BLaER1 treated with 17β-estradiol and CSF1 and Interleukin-3, amounts not matched to agents 10 nM and 100 nM (cell line): ENCODE measurements around the gene SMIM24.

Experiments used
- H3K27ac ChIP-seq, 11 experiments: shearing (Covaris generic); formaldehyde crosslinking; 2 replicates each; pipeline ENCODE4 v1.8.1; 2022
- H3K27me3 ChIP-seq, 11 experiments: shearing (Covaris generic); formaldehyde crosslinking; 2 replicates each; pipeline ENCODE4 v1.8.1; 2022
- H3K36me3 ChIP-seq, 11 experiments: shearing (Covaris generic); formaldehyde crosslinking; 2 replicates each; pipeline ENCODE4 v1.8.1; 2022
- H3K4me1 ChIP-seq, 10 experiments: shearing (Covaris generic); formaldehyde crosslinking; 2 replicates each; pipeline ENCODE4 v1.8.1; 2022
- H3K4me2 ChIP-seq, 11 experiments: shearing (Covaris generic); formaldehyde crosslinking; 2 replicates each; pipeline ENCODE4 v1.8.1; 2022
- H3K4me3 ChIP-seq, 10 experiments: shearing (Covaris generic); formaldehyde crosslinking; 2 replicates each; pipeline ENCODE4 v1.8.1; 2022
- H3K9ac ChIP-seq, 11 experiments: shearing (Covaris generic); formaldehyde crosslinking; 2 replicates each; pipeline ENCODE4 v1.8.1; 2022
- H3K9me3 ChIP-seq, 11 experiments: shearing (Covaris generic); formaldehyde crosslinking; replicated peaks in 1 of 11; 2 replicates each; pipeline ENCODE4 v1.8.1; 2022
- H4K20me1 ChIP-seq, 11 experiments: shearing (Covaris generic); formaldehyde crosslinking; 2 replicates each; pipeline ENCODE4 v1.8.1; 2022
- Cebpa-rat ChIP-seq, 11 experiments: shearing (Covaris generic); IDR thresholded peaks; 2 replicates each; pipeline ENCODE4 v1.8.1; 2022

SMIM24 gene

GRCh38 chr19:3477506-3477905, 2.8 kb downstream of the SMIM24 start:
- peak overlapping the region in 4 of 10 experiments; percentile 43 to 62 (median 50); a peak in 3 of 20 replicates for H3K4me3 ChIP-seq
- TF ChIP-seq Cebpa-rat (IDR thresholded peaks at IDR 0.05): no peak
- peaks cover 0 to 9% (median 0%) of the 10 kb centered on the region in 11 experiments; a peak in 2 of 22 replicates for H3K27me3 ChIP-seq
- peak overlapping the region in 9 of 11 experiments; percentile 59 to 96 (median 88); a peak in 16 of 22 replicates for H3K4me2 ChIP-seq
- peaks cover 14 to 48% (median 41%) of the 10 kb centered on the region in 10 experiments; a peak in 18 of 20 replicates for H3K4me1 ChIP-seq
- H3K9me3 ChIP-seq: 0 out of 22 replicates have a peak, but pooled peaks cover 0 to 5% (median 0%) of the 10 kb centered on the region in 11 experiments
- H4K20me1 ChIP-seq: peaks cover 0 to 14% (median 4%) of the 10 kb centered on the region in 11 experiments; a peak in 5 of 22 replicates
- peak overlapping the region in 8 of 11 experiments; percentile 78 to 88 (median 85); a peak in 14 of 22 replicates for H3K27ac ChIP-seq
- H3K9ac ChIP-seq: peak overlapping the region in 6 of 11 experiments; percentile 70 to 80 (median 76); a peak in 11 of 22 replicates
- H3K36me3 ChIP-seq: peaks cover 0 to 26% (median 10%) of the 10 kb centered on the region in 11 experiments; a peak in 9 of 22 replicates

GRCh38 chr19:3476830-3477229, 3.5 kb downstream of the SMIM24 start:
- H3K9me3 ChIP-seq: 0 out of 22 replicates have a peak, but pooled peaks cover 0 to 5% (median 0%) of the 10 kb centered on the region in 11 experiments
- TF ChIP-seq Cebpa-rat (IDR thresholded peaks at IDR 0.05): no peak
- H3K36me3 ChIP-seq: peaks cover 0 to 26% (median 10%) of the 10 kb centered on the region in 11 experiments; a peak in 9 of 22 replicates
- peaks cover 0 to 20% (median 5%) of the 10 kb centered on the region in 11 experiments; a peak in 6 of 22 replicates for H4K20me1 ChIP-seq
- no peak overlapping the region for H3K4me2 ChIP-seq
- H3K27ac ChIP-seq: no peak overlapping the region
- no peak overlapping the region for H3K9ac ChIP-seq
- H3K4me1 ChIP-seq: peaks cover 14 to 52% (median 38%) of the 10 kb centered on the region in 10 experiments; a peak in 18 of 20 replicates
- peaks cover 0 to 9% (median 0%) of the 10 kb centered on the region in 11 experiments; a peak in 2 of 22 replicates for H3K27me3 ChIP-seq
- no peak overlapping the region for H3K4me3 ChIP-seq

- Histone ChIP-seq H3K36me3 (peaks cover 0 to 26% (median 10%) of the 10 kb centered on the region in 11 experiments; a peak in 9 of 22 replicates), H3K9ac (no peak overlapping the region), H3K4me2 (no peak overlapping the region), H3K27me3 (peaks cover 0 to 1% (median 0%) of the 10 kb centered on the region in 11 experiments; a peak in 1 of 22 replicates), H3K9me3 (0 out of 22 replicates have a peak, but pooled peaks cover 0 to 5% (median 0%) of the 10 kb centered on the region in 11 experiments), H3K4me1 (peaks cover 8 to 45% (median 26%) of the 10 kb centered on the region in 10 experiments; a peak in 18 of 20 replicates), H3K4me3 (no peak overlapping the region), H3K27ac (no peak overlapping the region), H4K20me1 (peaks cover 0 to 28% (median 6%) of the 10 kb centered on the region in 11 experiments; a peak in 10 of 22 replicates)
- no peak for TF ChIP-seq Cebpa-rat (IDR thresholded peaks at IDR 0.05)
Measured at GRCh38 chr19:3475449-3475848, 4.9 kb downstream of the SMIM24 start.

GRCh38 chr19:3474614-3475013, 5.7 kb downstream of the SMIM24 start:
- H3K9ac ChIP-seq: no peak overlapping the region; a peak in 1 of 22 replicates
- H3K4me3 ChIP-seq: no peak overlapping the region
- no peaks in the 10 kb centered on the region for H3K27me3 ChIP-seq
- TF ChIP-seq Cebpa-rat (IDR thresholded peaks at IDR 0.05): no peak
- no peak overlapping the region for H3K4me2 ChIP-seq
- peaks cover under 1 to 36% (median 12%) of the 10 kb centered on the region in 11 experiments; a peak in 15 of 22 replicates for H4K20me1 ChIP-seq
- 0 out of 22 replicates have a peak, but pooled peaks cover 0 to 5% (median 0%) of the 10 kb centered on the region in 11 experiments for H3K9me3 ChIP-seq
- H3K4me1 ChIP-seq: peaks cover 6 to 45% (median 28%) of the 10 kb centered on the region in 10 experiments; a peak in 18 of 20 replicates
- H3K27ac ChIP-seq: no peak overlapping the region; a peak in 1 of 22 replicates
- H3K36me3 ChIP-seq: peaks cover 0 to 26% (median 10%) of the 10 kb centered on the region in 11 experiments; a peak in 9 of 22 replicates

GRCh38 chr19:3474010-3474409, 6.3 kb downstream of the SMIM24 start:
- peaks cover 0 to 26% (median 10%) of the 10 kb centered on the region in 11 experiments; a peak in 9 of 22 replicates for H3K36me3 ChIP-seq
- no peak overlapping the region; a peak in 1 of 22 replicates for H3K27ac ChIP-seq
- 0 out of 22 replicates have a peak, but pooled peaks cover 0 to 5% (median 0%) of the 10 kb centered on the region in 11 experiments for H3K9me3 ChIP-seq
- H3K9ac ChIP-seq: no peak overlapping the region
- H3K4me3 ChIP-seq: no peak overlapping the region
- H3K4me2 ChIP-seq: peak overlapping the region in 2 of 11 experiments; percentile 2 to 35; a peak in 3 of 22 replicates
- H3K4me1 ChIP-seq: peaks cover 6 to 51% (median 33%) of the 10 kb centered on the region in 10 experiments; a peak in 18 of 20 replicates
- no peak for TF ChIP-seq Cebpa-rat (IDR thresholded peaks at IDR 0.05)
- H4K20me1 ChIP-seq: peaks cover 6 to 42% (median 18%) of the 10 kb centered on the region in 11 experiments; a peak in 17 of 22 replicates
- no peaks in the 10 kb centered on the region for H3K27me3 ChIP-seq

- Histone ChIP-seq H3K4me2 (no peak overlapping the region), H3K36me3 (peaks cover 0 to 30% (median 10%) of the 10 kb centered on the region in 11 experiments; a peak in 13 of 22 replicates), H3K4me1 (peaks cover 6 to 38% (median 23%) of the 10 kb centered on the region in 10 experiments; a peak in 17 of 20 replicates), H3K27ac (no peak overlapping the region), H3K27me3 (no peaks in the 10 kb centered on the region), H3K4me3 (no peak overlapping the region), H3K9me3 (peaks cover 0 to 13% (median 4%) of the 10 kb centered on the region in 11 experiments; a peak in 12 of 22 replicates), H4K20me1 (peaks cover 6 to 44% (median 19%) of the 10 kb centered on the region in 11 experiments; a peak in 17 of 22 replicates), H3K9ac (no peak overlapping the region)
- TF ChIP-seq Cebpa-rat (IDR thresholded peaks at IDR 0.05): no peak
Measured at GRCh38 chr19:3471954-3472655, 8.2 kb downstream of the SMIM24 start.

GRCh38 chr19:3470500-3471128, 9.7 kb downstream of the SMIM24 start:
- Histone ChIP-seq H3K9me3 (peaks cover 0 to 18% (median 7%) of the 10 kb centered on the region in 11 experiments; a peak in 13 of 22 replicates), H3K4me2 (0 out of 22 replicates have a peak overlapping the region, but pooled peaks of 1 of the 11 experiments have one; percentile 17), H3K4me1 (peaks cover 6 to 38% (median 22%) of the 10 kb centered on the region in 10 experiments; a peak in 17 of 20 replicates), H3K9ac (no peak overlapping the region), H4K20me1 (peaks cover 18 to 56% (median 28%) of the 10 kb centered on the region in 11 experiments; a peak in 19 of 22 replicates), H3K27me3 (no peaks in the 10 kb centered on the region), H3K4me3 (no peak overlapping the region), H3K27ac (no peak overlapping the region), H3K36me3 (peaks cover 0 to 31% (median 18%) of the 10 kb centered on the region in 11 experiments; a peak in 18 of 22 replicates)
- no peak for TF ChIP-seq Cebpa-rat (IDR thresholded peaks at IDR 0.05)
